PC-9 (cell line): ENCODE data around the gene ITK. TPM values are rescaled to one million over a fixed set of nuclear protein-coding genes. Genes with fewer than 3 reads are reported as not detected.

ENCODE experiments used
- BruUV-seq: library from RNA; stranded (reverse); fragments of 400-500 nt; replicated peaks from 2 replicates; lab custom pipeline; 2021; lab: Mats Ljungman, UMichigan
- CTCF ChIA-PET: fragments of 300-600 bp; sonication (Branson Sonifier 250); formaldehyde crosslinking; loops from one replicate; lab custom pipeline; 2022; ENCODE audit warnings: antibody characterized with exemption; lab: Charles Lee
- POLR2A ChIA-PET: fragments of 300-600 bp; sonication (Branson Sonifier 250); formaldehyde crosslinking; loops from one replicate; lab custom pipeline; 2022; ENCODE audit warnings: antibody characterized with exemption; ENCODE audit not compliant: unreplicated experiment; lab: Charles Lee
- DNase-seq, 2 experiments: peaks; one replicate each; pipeline versions ENCODE4 v3.0.0 to v3.0.0-alpha.2; 2015 to 2022; ENCODE audit warnings: mixed read lengths in 1 of 2
- H2AFZ ChIP-seq: fragments of 200-600 bp; sonication (generic); 2 replicates; pipeline ENCODE4 v1.8.1; 2017; ENCODE audit warnings: antibody characterized with exemption
- H3F3A ChIP-seq: fragments of 200-600 bp; sonication (generic); 2 replicates; pipeline ENCODE4 v1.8.1; 2017; ENCODE audit warnings: antibody characterized with exemption, mild to moderate bottlenecking, low read depth; ENCODE audit not compliant: insufficient read depth
- H3K27ac ChIP-seq: fragments of 200-600 bp; sonication (generic); 2 replicates; pipeline ENCODE4 v1.6.1; 2016; ENCODE audit warnings: mixed run types
- H3K27me3 ChIP-seq: fragments of 200-600 bp; sonication (generic); 2 replicates; pipeline ENCODE4 v1.6.1; 2016; ENCODE audit warnings: low read depth, mixed run types; ENCODE audit not compliant: insufficient read depth
- H3K36me3 ChIP-seq: fragments of 200-600 bp; sonication (generic); 2 replicates; pipeline ENCODE4 v1.6.1; 2016; ENCODE audit warnings: low read depth, mixed run types
- H3K4me1 ChIP-seq: fragments of 200-600 bp; sonication (generic); replicated peaks from 2 replicates; pipeline ENCODE4 v1.6.1; 2016; ENCODE audit warnings: mixed run types; ENCODE audit not compliant: insufficient read depth
- H3K4me2 ChIP-seq: fragments of 200-600 bp; sonication (generic); 2 replicates; pipeline ENCODE4 v1.6.1; 2017; ENCODE audit warnings: mixed run types
- H3K4me3 ChIP-seq: fragments of 200-600 bp; sonication (generic); 2 replicates; pipeline ENCODE4 v1.6.1; 2016; ENCODE audit warnings: mixed run types
- H3K79me2 ChIP-seq: fragments of 200-600 bp; sonication (generic); 2 replicates; pipeline ENCODE4 v1.6.1; 2017; ENCODE audit warnings: low read depth, mixed run types
- H3K9me2 ChIP-seq: fragments of 200-600 bp; sonication (generic); 2 replicates; pipeline ENCODE4 v1.8.1; 2017; ENCODE audit warnings: mild to moderate bottlenecking; ENCODE audit not compliant: insufficient read depth
- H3K9me3 ChIP-seq: fragments of 200-600 bp; sonication (generic); 2 replicates; pipeline ENCODE4 v1.8.1; 2016; ENCODE audit warnings: low read depth; ENCODE audit not compliant: insufficient read depth
- H4K20me1 ChIP-seq: fragments of 200-600 bp; sonication (generic); 2 replicates; pipeline ENCODE4 v1.8.1; 2017; ENCODE audit not compliant: insufficient read depth
- EZH2 ChIP-seq: fragments of 200-600 bp; sonication (generic); IDR thresholded peaks from 2 replicates; pipeline ENCODE4 v1.8.0; 2017; ENCODE audit warnings: antibody characterized with exemption, low read depth
- intact Hi-C: fragments of 100-400 bp; cut with micrococcal nuclease; formaldehyde crosslinking; loops from one replicate; pipeline ENCODE4 v1.10.0; 2022; ENCODE audit not compliant: unreplicated experiment
- total RNA-seq: library from RNA; stranded (reverse); gene quantifications from 2 replicates; pipeline ENCODE4 v1.2.3, GENCODE V29; 2021
- TF ChIP-seq, protein P1 (sequence below): fragments of 200-600 bp; sonication (generic); conservative IDR thresholded peaks from 2 replicates; pipeline ENCODE4 v1.6.1; 2017; ENCODE audit warnings: mixed run types, antibody characterized with exemption, mild to moderate bottlenecking, moderate library complexity

The ITK gene
- total RNA-seq, 1 experiment from 2014 or later: not detected

GRCh38 chr5:157280927-157281326, 100.3 kb downstream of the ITK start:
- Histone ChIP-seq H3K27ac (no peak overlapping the region), H3K4me2 (no peak overlapping the region), H3F3A (no peaks in the 10 kb centered on the region), H3K4me1 (no peaks in the 10 kb centered on the region), H4K20me1 (no peaks in the 10 kb centered on the region), H3K79me2 (no peaks in the 10 kb centered on the region), H3K9me2 (no peaks in the 10 kb centered on the region), H3K27me3 (0 out of 2 replicates have a peak, but pooled peaks cover 5% of the 10 kb centered on the region), H3K4me3 (no peak overlapping the region), H3K36me3 (no peaks in the 10 kb centered on the region), H3K9me3 (no peaks in the 10 kb centered on the region; the same call in 1 of the 2 replicates), H2AFZ (no peak overlapping the region)
- no TSS peak for BruUV-seq
- no peak for TF ChIP-seq EZH2
- TF ChIP-seq, protein P1, sequence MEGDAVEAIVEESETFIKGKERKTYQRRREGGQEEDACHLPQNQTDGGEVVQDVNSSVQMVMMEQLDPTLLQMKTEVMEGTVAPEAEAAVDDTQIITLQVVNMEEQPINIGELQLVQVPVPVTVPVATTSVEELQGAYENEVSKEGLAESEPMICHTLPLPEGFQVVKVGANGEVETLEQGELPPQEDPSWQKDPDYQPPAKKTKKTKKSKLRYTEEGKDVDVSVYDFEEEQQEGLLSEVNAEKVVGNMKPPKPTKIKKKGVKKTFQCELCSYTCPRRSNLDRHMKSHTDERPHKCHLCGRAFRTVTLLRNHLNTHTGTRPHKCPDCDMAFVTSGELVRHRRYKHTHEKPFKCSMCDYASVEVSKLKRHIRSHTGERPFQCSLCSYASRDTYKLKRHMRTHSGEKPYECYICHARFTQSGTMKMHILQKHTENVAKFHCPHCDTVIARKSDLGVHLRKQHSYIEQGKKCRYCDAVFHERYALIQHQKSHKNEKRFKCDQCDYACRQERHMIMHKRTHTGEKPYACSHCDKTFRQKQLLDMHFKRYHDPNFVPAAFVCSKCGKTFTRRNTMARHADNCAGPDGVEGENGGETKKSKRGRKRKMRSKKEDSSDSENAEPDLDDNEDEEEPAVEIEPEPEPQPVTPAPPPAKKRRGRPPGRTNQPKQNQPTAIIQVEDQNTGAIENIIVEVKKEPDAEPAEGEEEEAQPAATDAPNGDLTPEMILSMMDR: no peak
- intact Hi-C loops: no loop called here
- ChIA-PET CTCF (no interaction called here), POLR2A (no interaction called here)
- DNase-seq: no peak

DNA sequence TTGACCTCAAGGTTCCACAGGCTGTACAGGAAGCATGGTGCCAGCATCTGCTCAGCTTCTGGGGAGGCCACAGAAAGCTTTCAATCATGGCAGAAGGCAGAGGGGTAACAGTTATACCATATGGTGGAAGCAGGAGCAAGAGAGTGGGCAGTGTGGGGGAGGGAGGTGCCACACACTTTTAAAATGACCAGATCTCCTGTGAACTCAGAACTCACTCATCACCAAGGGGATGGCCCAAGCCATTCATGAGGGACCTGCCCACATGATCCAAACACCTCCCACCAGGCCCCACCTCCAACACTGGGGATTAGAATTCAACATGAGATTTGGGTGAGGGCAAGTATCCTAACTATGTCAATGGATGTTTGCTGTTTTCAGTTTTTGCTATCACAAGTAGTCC, 101.5 kb downstream of the ITK start:
- no peak for TF ChIP-seq EZH2
- TF ChIP-seq, protein P1: no peak
- Histone ChIP-seq H3K4me3 (no peak overlapping the region), H3K79me2 (no peaks in the 10 kb centered on the region), H2AFZ (no peak overlapping the region), H3K9me2 (no peaks in the 10 kb centered on the region), H3K9me3 (no peaks in the 10 kb centered on the region), H3K4me1 (no peaks in the 10 kb centered on the region), H3K36me3 (no peaks in the 10 kb centered on the region), H3K27ac (no peak overlapping the region), H3K4me2 (no peak overlapping the region), H4K20me1 (no peaks in the 10 kb centered on the region), H3K27me3 (peaks cover 11% of the 10 kb centered on the region; the same call in 1 of the 2 replicates), H3F3A (no peaks in the 10 kb centered on the region)
- DNase-seq: no peak
- BruUV-seq: no TSS peak
- CTCF ChIA-PET: no interaction called here
- POLR2A ChIA-PET: no interaction called here
- intact Hi-C loops: loop anchor here (1.0 kb wide), 1 partner anchor 19 kb away; no protein-coding TSS in a partner anchor

DNA sequence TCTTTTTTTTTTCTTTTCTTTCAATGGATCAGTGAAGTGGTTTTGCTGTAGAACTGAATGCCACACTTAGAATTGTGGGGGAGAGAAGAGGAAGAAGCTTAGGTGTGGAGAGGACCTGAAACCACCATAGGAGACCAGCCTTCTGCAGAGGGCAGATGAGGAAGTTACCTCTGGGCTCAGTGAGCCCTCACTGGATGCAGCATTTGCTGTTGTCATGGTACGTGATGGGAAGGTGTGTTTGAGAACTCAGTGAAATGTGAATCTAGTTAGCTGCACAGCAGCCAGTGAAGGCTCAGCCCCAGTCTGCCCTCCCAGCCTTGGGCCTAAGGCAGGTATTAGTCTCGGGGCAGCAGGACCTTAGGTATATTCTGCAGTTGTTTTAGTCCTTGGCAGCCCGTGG, 102.8 kb downstream of the ITK start:
- TF ChIP-seq EZH2: no peak
- TF ChIP-seq, protein P1: no peak
- Histone ChIP-seq H3K9me2 (no peaks in the 10 kb centered on the region), H3K27ac (no peak overlapping the region), H3K4me3 (no peak overlapping the region), H3K36me3 (no peaks in the 10 kb centered on the region), H3K27me3 (peaks cover 12% of the 10 kb centered on the region; the same call in 1 of the 2 replicates), H3F3A (no peaks in the 10 kb centered on the region), H3K9me3 (no peaks in the 10 kb centered on the region), H3K4me1 (no peaks in the 10 kb centered on the region), H3K79me2 (no peaks in the 10 kb centered on the region), H4K20me1 (no peaks in the 10 kb centered on the region), H2AFZ (no peak overlapping the region), H3K4me2 (no peak overlapping the region)
- ChIA-PET POLR2A (interaction anchor here (0.6 kb wide), 1 partner anchor 1050 kb away, joined by 3 read pairs; no protein-coding TSS in a partner anchor), CTCF (no interaction called here)
- DNase-seq: no peak
- intact Hi-C loops: no loop called here
- BruUV-seq: no TSS peak
